ENCODE measurements around the gene RANBP9. TPM values are rescaled to one million over a fixed set of nuclear protein-coding genes. Genes with fewer than 3 reads are reported as not detected.

RANBP9 gene
- total RNA-seq, 1 experiment from 2014 or later = 17.5 TPM

DNA sequence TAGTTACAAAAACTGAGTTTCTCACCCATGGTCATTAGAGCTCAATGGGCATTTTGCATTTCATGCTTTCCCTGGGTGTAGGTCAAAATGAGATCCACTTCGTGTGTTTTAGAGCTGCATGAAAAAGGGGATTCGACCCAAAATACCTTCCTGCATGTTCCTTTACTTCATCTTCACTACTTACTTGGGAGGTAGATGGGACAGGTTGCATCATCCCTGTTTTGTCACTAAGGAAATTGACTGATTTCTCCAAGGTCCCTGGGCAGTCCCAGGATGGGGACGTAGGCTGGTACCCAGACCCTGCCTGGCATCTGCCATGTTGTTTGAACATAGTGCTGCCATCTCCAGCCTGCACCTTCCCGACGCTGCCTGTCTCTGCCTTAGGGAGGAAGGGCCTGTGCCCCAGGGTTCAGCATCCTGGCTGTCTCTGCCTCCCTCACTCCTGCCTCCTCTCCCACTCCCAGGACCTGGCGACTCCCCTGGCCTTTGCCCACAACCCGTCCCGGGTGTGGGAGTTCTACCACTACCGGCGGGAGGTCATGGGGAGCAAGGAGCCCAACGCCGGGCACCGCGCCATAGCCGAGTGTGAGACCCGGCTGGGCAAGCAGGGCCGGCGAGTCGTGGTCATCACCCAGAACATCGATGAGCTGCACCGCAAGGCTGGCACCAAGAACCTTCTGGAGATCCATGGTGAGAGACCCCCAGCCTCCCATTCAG, 120.3 kb downstream of the RANBP9 start:
- H3K79me2 ChIP-seq (ENCODE audit: low read length) = no peaks in the 10 kb centered on the region
- no peaks in the 10 kb centered on the region for H3K9me2 ChIP-seq (replicated peaks; ENCODE audit: insufficient read depth, low read length)
- no peak overlapping the region for H2AFZ ChIP-seq (ENCODE audit: low read length)
- no peaks in the 10 kb centered on the region for H3K27me3 ChIP-seq (ENCODE audit: low read length)
- no peak overlapping the region for H3K9ac ChIP-seq (ENCODE audit: low read length)
- H3K36me3 ChIP-seq (ENCODE audit: insufficient read depth, low read length) = 0 out of 2 replicates have a peak, but pooled peaks cover 3% of the 10 kb centered on the region
- no peak overlapping the region for H3K4me3 ChIP-seq (ENCODE audit: low read length)
- H3K4me2 ChIP-seq (ENCODE audit: low read depth, low read length, poor library complexity, severe bottlenecking) = no peak overlapping the region
- H3K4me1 ChIP-seq (ENCODE audit: low read length) = no peaks in the 10 kb centered on the region
- DNase-seq = no peak
- no peaks in the 10 kb centered on the region for H4K20me1 ChIP-seq (ENCODE audit: insufficient read depth, low read depth, low read length)
- no peaks in the 10 kb centered on the region for H3K9me3 ChIP-seq (ENCODE audit: low read length)
- H3K27ac ChIP-seq (ENCODE audit: low read length) = no peak overlapping the region

DNA sequence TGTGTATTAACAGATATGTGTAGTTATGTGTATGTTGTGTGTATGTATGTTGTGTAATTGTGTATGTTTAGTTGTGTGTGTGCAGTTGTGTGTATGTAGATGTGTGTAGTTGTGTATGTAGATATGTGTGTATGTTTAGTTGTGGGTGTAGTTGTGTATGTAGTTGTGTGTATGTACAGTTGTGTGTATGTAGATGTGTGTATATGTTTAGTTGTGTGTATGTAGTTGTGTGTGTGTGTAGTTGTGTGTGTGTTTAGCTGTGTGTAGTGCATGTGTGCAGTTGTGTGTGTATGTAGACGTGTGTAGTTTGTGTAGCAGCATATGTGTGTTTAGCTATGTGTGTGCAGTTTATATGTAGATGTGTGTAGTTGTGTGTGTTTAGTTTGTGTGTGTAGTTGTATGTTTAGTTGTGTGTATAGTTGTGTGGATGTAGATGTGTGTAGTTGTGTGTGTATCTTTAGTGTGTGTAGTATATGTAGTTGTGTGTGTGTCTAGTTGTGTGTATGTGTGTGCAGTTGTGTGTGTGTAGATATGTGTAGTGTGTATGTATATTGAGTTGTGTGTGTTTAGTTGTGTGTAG, 121.0 kb downstream of the RANBP9 start:
- no peak overlapping the region for H3K9ac ChIP-seq (ENCODE audit: low read length)
- H3K9me2 ChIP-seq (replicated peaks; ENCODE audit: insufficient read depth, low read length) = no peaks in the 10 kb centered on the region
- no peaks in the 10 kb centered on the region for H3K4me1 ChIP-seq (ENCODE audit: low read length)
- H3K27ac ChIP-seq (ENCODE audit: low read length) = no peak overlapping the region
- no peaks in the 10 kb centered on the region for H3K79me2 ChIP-seq (ENCODE audit: low read length)
- H2AFZ ChIP-seq (ENCODE audit: low read length) = no peak overlapping the region
- H3K4me2 ChIP-seq (ENCODE audit: low read depth, low read length, poor library complexity, severe bottlenecking) = no peak overlapping the region
- H3K27me3 ChIP-seq (ENCODE audit: low read length) = no peaks in the 10 kb centered on the region
- no peaks in the 10 kb centered on the region for H4K20me1 ChIP-seq (ENCODE audit: insufficient read depth, low read depth, low read length)
- no peak overlapping the region for H3K4me3 ChIP-seq (ENCODE audit: low read length)
- no peak for DNase-seq
- H3K36me3 ChIP-seq (ENCODE audit: insufficient read depth, low read length) = no peaks in the 10 kb centered on the region
- no peaks in the 10 kb centered on the region for H3K9me3 ChIP-seq (ENCODE audit: low read length)

DNA sequence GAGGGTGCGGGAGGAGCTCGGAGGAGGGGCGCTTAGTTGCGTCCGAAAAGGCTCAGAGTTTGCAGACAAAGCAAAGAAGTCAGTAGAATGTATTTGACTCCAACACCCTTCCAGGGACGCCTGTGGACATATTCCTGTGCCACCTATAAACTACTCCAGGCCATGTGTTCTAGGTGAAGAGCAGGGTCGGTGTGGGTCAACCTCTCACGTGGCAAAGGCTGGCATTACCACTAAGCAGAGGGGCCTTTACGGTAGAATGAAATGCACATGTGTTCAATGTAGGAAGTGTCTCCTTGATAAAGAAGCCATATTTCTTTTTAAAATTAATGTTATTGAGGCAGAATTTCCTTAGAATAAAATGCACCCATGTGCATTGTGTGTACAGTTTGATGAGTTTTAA, 121.8 kb downstream of the RANBP9 start:
- H3K9me3 ChIP-seq (ENCODE audit: low read length) = no peaks in the 10 kb centered on the region
- no peaks in the 10 kb centered on the region for H3K79me2 ChIP-seq (ENCODE audit: low read length)
- no peaks in the 10 kb centered on the region for H3K9me2 ChIP-seq (replicated peaks; ENCODE audit: insufficient read depth, low read length)
- H3K36me3 ChIP-seq (ENCODE audit: insufficient read depth, low read length) = no peaks in the 10 kb centered on the region
- H4K20me1 ChIP-seq (ENCODE audit: insufficient read depth, low read depth, low read length) = no peaks in the 10 kb centered on the region
- no peak for DNase-seq
- no peak overlapping the region for H3K4me3 ChIP-seq (ENCODE audit: low read length)
- H3K9ac ChIP-seq (ENCODE audit: low read length) = no peak overlapping the region
- no peak overlapping the region for H3K27ac ChIP-seq (ENCODE audit: low read length)
- no peaks in the 10 kb centered on the region for H3K4me1 ChIP-seq (ENCODE audit: low read length)
- no peak overlapping the region for H3K4me2 ChIP-seq (ENCODE audit: low read depth, low read length, poor library complexity, severe bottlenecking)
- no peaks in the 10 kb centered on the region for H3K27me3 ChIP-seq (ENCODE audit: low read length)
- H2AFZ ChIP-seq (ENCODE audit: low read length) = no peak overlapping the region

DNA sequence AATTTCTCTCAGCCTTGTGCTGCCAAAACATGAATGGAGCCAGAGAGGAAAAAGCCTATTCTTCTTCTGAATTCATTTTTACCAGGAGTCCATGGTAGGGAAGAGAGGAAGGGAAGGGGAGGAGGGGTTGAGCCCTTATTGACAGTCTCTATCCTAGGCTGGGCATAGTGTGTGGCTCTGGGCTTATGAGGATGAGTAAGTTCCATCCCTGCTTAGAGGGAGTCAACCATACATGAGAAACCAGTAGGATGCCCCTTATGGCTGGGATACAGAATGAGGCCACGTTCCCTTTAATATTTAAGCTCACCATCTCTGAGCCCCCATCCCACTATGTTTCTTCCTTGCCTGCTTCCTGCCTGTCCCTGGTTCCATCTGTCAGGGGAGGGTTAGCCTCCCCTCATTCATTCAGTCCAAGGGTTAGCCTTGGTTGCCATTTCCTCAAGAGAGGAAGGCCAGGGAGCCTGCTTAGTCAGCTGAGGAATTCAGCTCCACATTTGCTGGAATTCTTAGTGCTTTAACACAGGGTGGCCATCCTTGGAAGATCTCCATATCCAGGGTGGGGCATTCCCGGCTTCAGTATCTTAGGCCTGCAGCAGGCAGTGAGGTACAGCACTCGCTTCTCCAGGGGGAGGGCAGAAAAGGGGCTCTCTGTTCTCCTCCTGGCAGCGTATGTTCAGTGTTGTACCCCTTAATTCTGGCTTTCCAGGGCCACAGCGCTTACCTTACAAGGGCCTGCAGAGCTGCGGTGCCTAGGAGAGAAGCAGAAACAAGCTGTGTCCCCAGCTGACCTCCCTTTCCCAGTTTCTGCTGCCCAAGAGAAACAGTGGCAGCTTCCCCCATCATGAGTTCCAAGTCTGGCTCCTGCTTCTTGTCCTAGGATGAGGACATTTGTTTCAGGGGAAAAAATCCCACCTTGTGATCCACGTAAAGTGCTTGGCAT, 124.8 kb downstream of the RANBP9 start:
- Histone ChIP-seq H3K4me2 (ENCODE audit: low read depth, low read length, poor library complexity, severe bottlenecking) (no peak overlapping the region), H3K27ac (ENCODE audit: low read length) (no peak overlapping the region), H3K9me2 (replicated peaks; ENCODE audit: insufficient read depth, low read length) (no peaks in the 10 kb centered on the region), H3K27me3 (ENCODE audit: low read length) (no peaks in the 10 kb centered on the region), H3K4me1 (ENCODE audit: low read length) (no peaks in the 10 kb centered on the region), H3K36me3 (ENCODE audit: insufficient read depth, low read length) (no peaks in the 10 kb centered on the region), H4K20me1 (ENCODE audit: insufficient read depth, low read depth, low read length) (no peaks in the 10 kb centered on the region), H3K4me3 (ENCODE audit: low read length) (no peak overlapping the region), H2AFZ (ENCODE audit: low read length) (no peak overlapping the region), H3K79me2 (ENCODE audit: low read length) (no peaks in the 10 kb centered on the region), H3K9me3 (ENCODE audit: low read length) (no peaks in the 10 kb centered on the region), H3K9ac (ENCODE audit: low read length) (no peak overlapping the region)
- no peak for DNase-seq

DNA sequence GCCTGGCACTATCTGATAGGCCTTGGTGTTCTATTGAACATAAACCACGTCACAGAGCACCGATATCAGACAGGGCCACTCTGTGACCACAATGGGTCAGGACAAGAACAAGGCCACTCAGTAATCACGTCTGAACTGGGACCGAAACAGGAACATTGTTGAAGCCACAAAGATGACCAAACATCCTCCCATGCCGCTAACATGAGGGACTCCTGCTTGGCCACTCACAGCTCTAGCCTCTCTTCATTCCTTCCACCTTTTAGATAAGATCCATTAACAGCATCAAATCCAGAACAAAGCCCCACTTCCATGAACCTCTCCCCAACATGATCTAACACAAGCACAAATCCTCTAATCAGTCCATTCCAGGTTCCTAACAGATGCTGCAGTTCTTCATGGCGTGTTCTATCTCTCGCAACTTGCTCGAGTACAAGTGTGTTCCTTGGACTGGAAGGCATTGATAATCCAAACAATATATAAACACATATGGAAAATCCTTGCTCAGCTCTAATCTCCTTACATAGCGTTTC, 129.9 kb downstream of the RANBP9 start:
- Histone ChIP-seq H3K36me3 (ENCODE audit: insufficient read depth, low read length) (no peaks in the 10 kb centered on the region), H3K9me2 (replicated peaks; ENCODE audit: insufficient read depth, low read length) (no peaks in the 10 kb centered on the region), H3K9ac (ENCODE audit: low read length) (no peak overlapping the region), H3K9me3 (ENCODE audit: low read length) (peaks cover 3% of the 10 kb centered on the region; the same call in 1 of the 2 replicates), H3K27me3 (ENCODE audit: low read length) (no peaks in the 10 kb centered on the region), H3K79me2 (ENCODE audit: low read length) (peaks cover 6% of the 10 kb centered on the region), H4K20me1 (ENCODE audit: insufficient read depth, low read depth, low read length) (no peaks in the 10 kb centered on the region), H3K4me3 (ENCODE audit: low read length) (no peak overlapping the region), H3K4me1 (ENCODE audit: low read length) (no peaks in the 10 kb centered on the region), H2AFZ (ENCODE audit: low read length) (no peak overlapping the region), H3K27ac (ENCODE audit: low read length) (no peak overlapping the region), H3K4me2 (ENCODE audit: low read depth, low read length, poor library complexity, severe bottlenecking) (no peak overlapping the region)
- no peak for DNase-seq

DNA sequence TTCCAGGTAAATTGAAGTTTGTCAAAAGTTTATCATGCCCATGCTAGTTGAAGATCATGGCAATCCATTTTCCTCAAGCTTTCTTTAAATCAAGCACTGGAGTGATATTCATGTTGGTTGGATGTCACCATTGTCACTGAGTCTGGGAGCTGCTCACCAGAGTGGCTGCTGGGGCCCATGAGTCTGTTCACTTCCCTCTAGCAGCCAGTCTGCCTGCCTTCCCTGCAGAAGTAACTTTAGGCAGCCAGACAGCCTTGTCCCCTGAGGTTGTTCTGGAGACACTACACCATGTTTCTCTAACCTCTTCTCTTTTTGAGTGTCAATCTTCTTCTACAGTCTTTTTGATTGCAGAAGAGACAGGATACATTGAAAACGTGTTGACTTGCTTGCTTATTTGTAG, 131.7 kb downstream of the RANBP9 start:
- Histone ChIP-seq H3K4me1 (ENCODE audit: low read length) (peaks cover 11% of the 10 kb centered on the region), H3K4me3 (ENCODE audit: low read length) (no peak overlapping the region), H3K4me2 (ENCODE audit: low read depth, low read length, poor library complexity, severe bottlenecking) (no peak overlapping the region), H3K27me3 (ENCODE audit: low read length) (no peaks in the 10 kb centered on the region), H3K27ac (ENCODE audit: low read length) (no peak overlapping the region), H3K9ac (ENCODE audit: low read length) (no peak overlapping the region), H3K9me2 (replicated peaks; ENCODE audit: insufficient read depth, low read length) (no peaks in the 10 kb centered on the region), H4K20me1 (ENCODE audit: insufficient read depth, low read depth, low read length) (no peaks in the 10 kb centered on the region), H2AFZ (ENCODE audit: low read length) (no peak overlapping the region), H3K9me3 (ENCODE audit: low read length) (peaks cover 6% of the 10 kb centered on the region; the same call in 1 of the 2 replicates), H3K79me2 (ENCODE audit: low read length) (peaks cover 18% of the 10 kb centered on the region), H3K36me3 (ENCODE audit: insufficient read depth, low read length) (no peaks in the 10 kb centered on the region)
- peak; percentile 46 for DNase-seq

DNA sequence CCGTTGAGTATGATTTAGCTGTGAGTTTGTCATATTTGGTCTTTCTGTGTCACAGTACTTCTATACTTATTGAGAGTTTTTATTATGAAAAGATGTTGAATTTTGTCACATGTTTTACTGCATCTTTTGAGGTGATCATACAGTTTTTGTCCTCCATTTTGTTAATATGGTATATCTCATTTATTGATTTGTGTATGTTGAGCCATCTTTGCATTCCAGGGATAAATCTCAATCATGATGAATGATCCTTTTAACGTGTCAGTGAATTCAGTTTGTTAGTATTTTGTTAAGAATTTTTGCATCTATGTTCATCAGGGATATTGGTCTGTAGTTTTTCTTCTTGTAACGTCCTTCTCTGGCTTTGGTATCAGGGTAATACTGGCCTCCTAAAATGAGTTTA, 133.7 kb downstream of the RANBP9 start:
- Histone ChIP-seq H3K4me1 (ENCODE audit: low read length) (peaks cover 18% of the 10 kb centered on the region), H3K27me3 (ENCODE audit: low read length) (no peaks in the 10 kb centered on the region), H3K27ac (ENCODE audit: low read length) (no peak overlapping the region), H3K4me3 (ENCODE audit: low read length) (no peak overlapping the region), H4K20me1 (ENCODE audit: insufficient read depth, low read depth, low read length) (no peaks in the 10 kb centered on the region), H2AFZ (ENCODE audit: low read length) (no peak overlapping the region), H3K79me2 (ENCODE audit: low read length) (peaks cover 18% of the 10 kb centered on the region), H3K9me3 (ENCODE audit: low read length) (peaks cover 6% of the 10 kb centered on the region; the same call in 1 of the 2 replicates), H3K9ac (ENCODE audit: low read length) (no peak overlapping the region), H3K36me3 (ENCODE audit: insufficient read depth, low read length) (no peaks in the 10 kb centered on the region), H3K4me2 (ENCODE audit: low read depth, low read length, poor library complexity, severe bottlenecking) (no peak overlapping the region), H3K9me2 (replicated peaks; ENCODE audit: insufficient read depth, low read length) (no peaks in the 10 kb centered on the region)
- DNase-seq = no peak

DNA sequence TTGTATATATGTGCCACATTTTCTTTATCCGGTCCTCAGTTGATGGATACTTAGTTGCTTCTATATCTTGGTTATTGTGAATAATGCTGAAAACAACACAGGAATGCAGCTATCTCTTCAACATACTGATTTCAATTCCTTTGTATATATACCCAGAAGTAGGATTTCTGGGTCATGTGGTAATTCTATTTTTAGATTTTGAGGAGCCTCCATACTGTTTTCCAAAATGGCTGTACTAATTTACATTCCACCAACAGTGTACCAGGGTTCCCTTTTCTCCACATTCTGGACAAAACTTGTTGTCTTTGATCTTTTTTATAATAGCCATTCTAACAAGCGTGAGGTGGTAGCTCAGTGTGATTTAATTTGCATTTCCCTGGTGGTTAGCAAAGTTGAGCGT, 135.6 kb downstream of the RANBP9 start:
- Histone ChIP-seq H3K79me2 (ENCODE audit: low read length) (peaks cover 18% of the 10 kb centered on the region), H3K36me3 (ENCODE audit: insufficient read depth, low read length) (no peaks in the 10 kb centered on the region), H3K27ac (ENCODE audit: low read length) (no peak overlapping the region; the same call in 1 of the 2 replicates), H3K27me3 (ENCODE audit: low read length) (no peaks in the 10 kb centered on the region), H4K20me1 (ENCODE audit: insufficient read depth, low read depth, low read length) (no peaks in the 10 kb centered on the region), H3K9ac (ENCODE audit: low read length) (no peak overlapping the region), H3K4me1 (ENCODE audit: low read length) (peaks cover 18% of the 10 kb centered on the region), H3K9me3 (ENCODE audit: low read length) (peaks cover 6% of the 10 kb centered on the region; the same call in 1 of the 2 replicates), H3K9me2 (replicated peaks; ENCODE audit: insufficient read depth, low read length) (no peaks in the 10 kb centered on the region), H3K4me2 (ENCODE audit: low read depth, low read length, poor library complexity, severe bottlenecking) (peak overlapping the region; percentile 93), H3K4me3 (ENCODE audit: low read length) (peak overlapping the region; percentile 84; the same call in 1 of the 2 replicates), H2AFZ (ENCODE audit: low read length) (no peak overlapping the region)
- DNase-seq = no peak

All from Karpas-422 (cell line).